ENCODE results near the gene NPIPA8. TPM values are rescaled to one million over a fixed set of nuclear protein-coding genes. Genes with fewer than 3 reads are reported as not detected.
"Not testable (repeated sequence)": the region's sequence is repeated elsewhere in the genome, so short reads cannot be mapped to it uniquely, and the experiment has no call there.

NPIPA8 gene
- total and polyA plus RNA-seq, 5 donors = 0.15 to 3.9 (median 0.41) TPM; not detected in 1

DNA sequence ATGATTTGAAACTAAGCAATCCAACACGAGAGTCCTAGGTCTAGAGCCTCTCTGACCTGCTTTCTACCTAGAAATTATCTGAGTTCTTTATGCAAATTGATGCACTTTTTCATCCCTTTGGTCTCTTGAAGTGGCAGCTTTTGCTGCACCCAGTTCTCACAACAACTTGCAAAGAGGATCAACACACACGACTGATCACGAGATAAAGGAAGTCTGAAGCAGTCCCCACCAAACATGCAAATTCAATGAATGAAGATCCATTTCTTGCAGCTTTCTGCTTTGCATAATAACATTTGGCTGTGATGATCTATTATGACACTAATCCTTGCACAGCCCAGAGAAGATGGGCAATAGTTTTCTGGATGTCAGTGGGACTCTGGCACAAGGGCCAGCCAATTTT, 56.2 kb downstream of the NPIPA8 start:
- DNase-seq; intact Hi-C loops (cut with DNase I); H3K4me3 ChIP-seq (ENCODE audit: low read length); H3K27me3 ChIP-seq (ENCODE audit: control insufficient read depth, insufficient read depth); H3K4me1 ChIP-seq (ENCODE audit: control insufficient read depth, insufficient read depth, low read length); ATAC-seq; H3K9me3 ChIP-seq (ENCODE audit: control insufficient read depth, low read length); H3K27ac ChIP-seq (ENCODE audit: low read length): not testable (repeated sequence)
- WGBS = no CpG with 5 or more reads among the region's 3 CpGs

DNA sequence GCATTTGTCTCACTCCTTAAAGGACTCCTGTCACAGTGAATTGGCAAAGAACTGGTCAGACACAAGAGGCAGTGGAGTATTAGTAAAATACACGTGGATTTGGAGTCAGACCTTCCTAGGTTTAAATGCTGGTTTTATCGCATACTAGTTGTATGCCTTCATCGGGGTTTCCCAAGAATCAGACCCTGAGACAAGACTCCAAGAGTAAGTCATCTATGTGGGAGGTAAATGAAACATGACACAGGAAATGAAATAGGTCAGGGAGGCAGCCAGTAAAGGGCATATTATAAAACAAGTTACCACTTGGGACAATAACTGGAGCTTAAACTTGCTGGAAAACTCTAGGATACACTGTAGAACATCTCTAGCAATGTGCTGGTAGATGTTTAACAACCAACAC, 59.8 kb downstream of the NPIPA8 start:
- H3K4me3 ChIP-seq (ENCODE audit: low read length); H3K27ac ChIP-seq (ENCODE audit: low read length); H3K9me3 ChIP-seq (ENCODE audit: control insufficient read depth, low read length); H3K27me3 ChIP-seq (ENCODE audit: control insufficient read depth, insufficient read depth); H3K4me1 ChIP-seq (ENCODE audit: control insufficient read depth, insufficient read depth, low read length); intact Hi-C loops (cut with DNase I); DNase-seq; ATAC-seq: not testable (repeated sequence)
- WGBS = 58% methylated on average over 1 of the region's 3 CpGs

DNA sequence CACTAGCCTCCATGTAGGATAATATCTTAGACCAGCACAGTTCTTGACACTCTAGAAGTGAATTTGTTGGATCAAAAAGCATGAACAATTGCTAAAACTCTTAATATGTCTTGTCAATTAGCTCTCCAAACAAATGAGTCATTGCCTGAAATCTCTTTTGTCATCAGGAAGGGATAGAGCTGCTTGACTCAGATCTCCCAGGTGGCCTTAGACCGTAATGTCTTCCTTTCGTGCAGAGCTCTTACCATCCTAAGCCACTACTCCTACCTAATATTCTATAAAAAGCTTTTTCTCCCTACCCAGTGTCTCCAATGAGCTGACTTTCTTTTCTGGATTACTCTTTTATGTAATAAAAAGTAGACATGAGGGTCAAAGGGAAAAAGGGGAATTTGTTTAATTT, 66.4 kb downstream of the NPIPA8 start:
- H3K4me3 ChIP-seq (ENCODE audit: low read length); H3K27ac ChIP-seq (ENCODE audit: low read length); intact Hi-C loops (cut with DNase I); H3K27me3 ChIP-seq (ENCODE audit: control insufficient read depth, insufficient read depth); H3K9me3 ChIP-seq (ENCODE audit: control insufficient read depth, low read length); DNase-seq; ATAC-seq; H3K4me1 ChIP-seq (ENCODE audit: control insufficient read depth, insufficient read depth, low read length): not testable (repeated sequence)
- WGBS = 70% methylated on average over 2 of the region's 2 CpGs

Small RNA genes lying within 50 kb of the gene (microRNA-seq; reads per million reads assigned to microRNA genes)
- gene MIR6511A4 (0 reads per million in 2 donors), gene MIR6770-3 (0 reads per million in 2 donors)

Other genes starting within 250 kb of the NPIPA8 start
- gene NOMO2, start 225.4 kb upstream of the NPIPA8 start, total RNA-seq = 100 to 1,000 TPM; 127 to 292 (median 249) TPM
- gene NOMO2, start 225.4 kb upstream of the NPIPA8 start, polyA plus RNA-seq = 295 TPM